ENCODE data around the gene GTF3C2. TPM values are rescaled to one million over a fixed set of nuclear protein-coding genes. Genes with fewer than 3 reads are reported as not detected.

The GTF3C2 gene
- total RNA-seq, 1 experiment from 2014 or later: 109 TPM

GRCh38 chr2:27298391-27299080, 58.0 kb downstream of the GTF3C2 start:
- no peak overlapping the region for H3K4me3 Mint-ChIP-seq

More at GRCh38 chr2:27298391-27299080, 58.0 kb downstream of the GTF3C2 start:
- no peak overlapping the region for H4K5ac ChIP-seq (ENCODE audit: insufficient read length, low read depth, low read length)
- no peak overlapping the region for H4K8ac ChIP-seq (replicated peaks; ENCODE audit: insufficient read length, low read depth, low read length)
- H2BK15ac ChIP-seq (ENCODE audit: low read depth, low read length): no peak overlapping the region
- no peaks in the 10 kb centered on the region for H3K27me3 ChIP-seq (ENCODE audit: insufficient read depth, low read length)
- no peaks in the 10 kb centered on the region for H3K36me3 Mint-ChIP-seq (ENCODE audit: insufficient read depth in 1 of 3, low read depth in 3 of 3)
- H3K18ac ChIP-seq (ENCODE audit: insufficient read length, low read depth, low read length): no peak overlapping the region
- TF ChIP-seq, protein P1, sequence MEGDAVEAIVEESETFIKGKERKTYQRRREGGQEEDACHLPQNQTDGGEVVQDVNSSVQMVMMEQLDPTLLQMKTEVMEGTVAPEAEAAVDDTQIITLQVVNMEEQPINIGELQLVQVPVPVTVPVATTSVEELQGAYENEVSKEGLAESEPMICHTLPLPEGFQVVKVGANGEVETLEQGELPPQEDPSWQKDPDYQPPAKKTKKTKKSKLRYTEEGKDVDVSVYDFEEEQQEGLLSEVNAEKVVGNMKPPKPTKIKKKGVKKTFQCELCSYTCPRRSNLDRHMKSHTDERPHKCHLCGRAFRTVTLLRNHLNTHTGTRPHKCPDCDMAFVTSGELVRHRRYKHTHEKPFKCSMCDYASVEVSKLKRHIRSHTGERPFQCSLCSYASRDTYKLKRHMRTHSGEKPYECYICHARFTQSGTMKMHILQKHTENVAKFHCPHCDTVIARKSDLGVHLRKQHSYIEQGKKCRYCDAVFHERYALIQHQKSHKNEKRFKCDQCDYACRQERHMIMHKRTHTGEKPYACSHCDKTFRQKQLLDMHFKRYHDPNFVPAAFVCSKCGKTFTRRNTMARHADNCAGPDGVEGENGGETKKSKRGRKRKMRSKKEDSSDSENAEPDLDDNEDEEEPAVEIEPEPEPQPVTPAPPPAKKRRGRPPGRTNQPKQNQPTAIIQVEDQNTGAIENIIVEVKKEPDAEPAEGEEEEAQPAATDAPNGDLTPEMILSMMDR (conservative IDR thresholded peaks at IDR 0.05): no peak
- no peak overlapping the region for H3K23ac ChIP-seq (ENCODE audit: insufficient read length, low read depth, low read length)
- no peaks in the 10 kb centered on the region for H3K9me3 Mint-ChIP-seq
- H3K9ac ChIP-seq (ENCODE audit: extremely low read depth, insufficient read length, low read length): no peak overlapping the region
- H2BK12ac ChIP-seq (ENCODE audit: insufficient read length, low read depth, low read length): no peak overlapping the region
- H2AK5ac ChIP-seq (ENCODE audit: insufficient read length, low read length): no peak overlapping the region
- H3K27ac ChIP-seq (ENCODE audit: insufficient read length, low read depth, low read length): no peak overlapping the region
- DNase-seq: no peak
- no peaks in the 10 kb centered on the region for H3K27me3 Mint-ChIP-seq (ENCODE audit: low read depth)
- WGBS (ENCODE audit: extremely low coverage, insufficient read length, low lambda C conversion rate): no CpG with 5 or more reads among the region's 18 CpGs
- no peak overlapping the region for H2AFZ ChIP-seq (ENCODE audit: low read length)
- no peak overlapping the region for H3K4ac ChIP-seq (ENCODE audit: low read depth, low read length)
- no peak overlapping the region for H2BK5ac ChIP-seq (ENCODE audit: insufficient read length, low read length)
- no peaks in the 10 kb centered on the region for H3K79me1 ChIP-seq (ENCODE audit: insufficient read depth, low read depth, low read length, poor library complexity, severe bottlenecking)
- no peaks in the 10 kb centered on the region for H3K9me3 ChIP-seq (ENCODE audit: control insufficient read depth, low read depth, low read length)
- H3K4me1 ChIP-seq (ENCODE audit: insufficient read depth, low read length): no peaks in the 10 kb centered on the region
- no peak overlapping the region for H3K56ac ChIP-seq (ENCODE audit: insufficient read length, low read depth, low read length)
- H4K20me1 ChIP-seq (ENCODE audit: control insufficient read depth, insufficient read depth, insufficient read length): no peaks in the 10 kb centered on the region
- no peak overlapping the region for H3K4me2 ChIP-seq (ENCODE audit: insufficient read depth, insufficient read length, low read length)
- H2BK20ac ChIP-seq (ENCODE audit: low read depth, low read length, poor library complexity, severe bottlenecking): no peak overlapping the region
- no peak overlapping the region for H4K91ac ChIP-seq (ENCODE audit: insufficient read length, low read depth, low read length)
- no peaks in the 10 kb centered on the region for H3K79me2 ChIP-seq (ENCODE audit: insufficient read depth, low read length)
- H2BK120ac ChIP-seq (ENCODE audit: low read depth, low read length, poor library complexity, severe bottlenecking): no peak overlapping the region
- H3K14ac ChIP-seq (ENCODE audit: insufficient read depth, low read length): no peak overlapping the region; the same call in 1 of the 2 replicates
- H3K4me1 Mint-ChIP-seq: peaks cover 4% of the 10 kb centered on the region in 2 experiments; a peak in 2 of 4 replicates
- H3K27ac Mint-ChIP-seq: peak overlapping the region in 1 of 3 experiments; percentile 29; a peak in 1 of 7 replicates
- no peak overlapping the region for H3T11ph ChIP-seq (ENCODE audit: low read length)
- H3K23me2 ChIP-seq (ENCODE audit: insufficient read length, low read depth, low read length, poor library complexity, severe bottlenecking): no peaks in the 10 kb centered on the region
